OCI-LY7 (cell line): ENCODE results near the gene HS1BP3. TPM values are rescaled to one million over a fixed set of nuclear protein-coding genes. Genes with fewer than 3 reads are reported as not detected.

Source experiments
- BruUV-seq: library from RNA; stranded (reverse); fragments of 400-500 nt; replicated peaks from 2 replicates; lab custom pipeline; 2021; lab: Mats Ljungman, UMichigan
- CTCF ChIA-PET: fragments of 300-600 bp; sonication (Branson Sonifier 250); formaldehyde crosslinking; loops from one replicate; lab custom pipeline; 2022; ENCODE audit warnings: antibody characterized with exemption; ENCODE audit not compliant: unreplicated experiment; lab: Charles Lee
- POLR2A ChIA-PET: fragments of 300-600 bp; sonication (Branson Sonifier 250); formaldehyde crosslinking; loops from one replicate; lab custom pipeline; 2022; ENCODE audit warnings: antibody characterized with exemption; lab: Charles Lee
- DNase-seq: peaks from one replicate; pipeline ENCODE4 v3.0.0-alpha.2; 2015; ENCODE audit warnings: low spot score
- H2AFZ ChIP-seq: fragments of 200-600 bp; sonication (generic), shearing (Covaris generic); 2 replicates; pipeline ENCODE4 v1.6.1; 2014; ENCODE audit warnings: mild to moderate bottlenecking, antibody characterized with exemption, low read length, moderate library complexity
- H3K27ac ChIP-seq: fragments of 200-600 bp; sonication (generic); 2 replicates; pipeline ENCODE4 v1.5.1; 2014; ENCODE audit warnings: mixed run types, low read depth, mild to moderate bottlenecking, moderate library complexity, low read length, inconsistent platforms; ENCODE audit not compliant: poor library complexity, severe bottlenecking
- H3K36me3 ChIP-seq: fragments of 200-600 bp; sonication (generic); 2 replicates; pipeline ENCODE4 v1.6.1; 2014; ENCODE audit warnings: mild to moderate bottlenecking, antibody characterized with exemption, low read length, moderate library complexity, mixed read lengths; ENCODE audit not compliant: insufficient read depth
- H3K4me1 ChIP-seq: fragments of 200-600 bp; sonication (generic); 2 replicates; pipeline ENCODE4 v1.5.1; 2014; ENCODE audit warnings: mild to moderate bottlenecking, low read length; ENCODE audit not compliant: insufficient read depth, poor library complexity, severe bottlenecking
- H3K4me2 ChIP-seq: fragments of 200-600 bp; sonication (generic); 2 replicates; pipeline ENCODE4 v1.6.1; 2014; ENCODE audit warnings: mild to moderate bottlenecking, low read length
- H3K4me3 ChIP-seq: fragments of 200-600 bp; sonication (generic); 2 replicates; pipeline ENCODE4 v1.5.1; 2014; ENCODE audit warnings: mild to moderate bottlenecking, low read depth, low read length; ENCODE audit not compliant: poor library complexity, severe bottlenecking
- H3K79me2 ChIP-seq: fragments of 200-600 bp; sonication (generic); 2 replicates; pipeline ENCODE4 v1.6.1; 2016; ENCODE audit warnings: low read depth, mild to moderate bottlenecking, low read length, moderate library complexity, mixed read lengths; ENCODE audit not compliant: insufficient read depth
- H3K9me2 ChIP-seq: fragments of 200-600 bp; sonication (generic); 2 replicates; pipeline ENCODE4 v1.6.1; 2016; ENCODE audit warnings: mild to moderate bottlenecking, low read length, mixed read lengths; ENCODE audit not compliant: insufficient read depth
- H3K9me3 ChIP-seq: fragments of 200-600 bp; sonication (generic); 2 replicates; pipeline ENCODE4 v1.6.1; 2014; ENCODE audit warnings: mild to moderate bottlenecking, mixed run types, low read length, mixed read lengths
- H4K20me1 ChIP-seq: fragments of 200-600 bp; sonication (generic); 2 replicates; pipeline ENCODE4 v1.6.1; 2014; ENCODE audit warnings: mild to moderate bottlenecking, antibody characterized with exemption, low read length, moderate library complexity, mixed read lengths; ENCODE audit not compliant: insufficient read depth
- EZH2phosphoT487 ChIP-seq: fragments of 200-600 bp; sonication (generic); IDR thresholded peaks from 2 replicates; pipeline ENCODE4 v1.6.1; 2018; ENCODE audit warnings: low read depth, borderline replicate concordance, mild to moderate bottlenecking, mixed run types, antibody characterized with exemption, low read length, moderate library complexity, mixed read lengths
- intact Hi-C: fragments of 100-400 bp; cut with micrococcal nuclease; formaldehyde crosslinking; loops from one replicate; pipeline ENCODE4 v1.10.0; 2022; ENCODE audit not compliant: unreplicated experiment
- total RNA-seq, 2 experiments: library from RNA; depleted of rRNA in 1 of 2; stranded (reverse); fragments of >200 nt in 1 of 2; shearing (Covaris generic) in 1 of 2; gene quantifications; 2 replicates each; pipeline ENCODE4 v1.2.3, GENCODE V29; 2014 to 2022
- TF ChIP-seq, protein P1 (sequence below): fragments of 200-600 bp; sonication (generic); conservative IDR thresholded peaks from 2 replicates; pipeline ENCODE4 v1.5.1; 2014; ENCODE audit warnings: mild to moderate bottlenecking, antibody characterized with exemption, low read length, moderate library complexity, mixed read lengths

Gene HS1BP3
- total RNA-seq, 2 experiments from 2014 or later = 10.6 to 15.2 TPM

DNA sequence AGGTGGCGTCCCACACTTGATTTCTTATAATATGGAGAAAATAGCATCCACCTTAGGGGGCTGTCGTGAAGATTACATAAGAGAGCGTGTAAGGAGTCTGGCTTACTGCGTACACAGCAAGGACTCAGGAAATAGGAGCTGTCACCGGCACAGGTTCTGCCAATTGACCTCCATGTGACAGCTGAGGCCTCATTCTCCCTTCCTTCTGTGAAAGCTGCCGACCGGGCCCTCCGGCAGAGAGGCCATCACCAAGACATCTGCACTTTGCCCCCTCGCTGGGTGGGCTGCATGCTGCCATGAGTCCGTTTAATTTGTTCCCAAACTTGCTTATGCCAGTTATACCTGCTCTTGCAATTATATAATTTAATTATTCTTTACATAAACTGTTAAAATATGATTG, 27.7 kb downstream of the HS1BP3 start:
- DNase-seq = no peak
- Histone ChIP-seq H3K36me3 (no peaks in the 10 kb centered on the region), H3K79me2 (no peaks in the 10 kb centered on the region), H4K20me1 (no peaks in the 10 kb centered on the region), H3K4me3 (no peak overlapping the region), H3K9me3 (no peaks in the 10 kb centered on the region), H3K27ac (no peak overlapping the region), H3K9me2 (no peaks in the 10 kb centered on the region), H3K4me1 (no peaks in the 10 kb centered on the region), H3K4me2 (no peak overlapping the region), H2AFZ (no peak overlapping the region)
- BruUV-seq = no TSS peak
- CTCF ChIA-PET = no interaction called here
- intact Hi-C loops = no loop called here
- no peak for TF ChIP-seq EZH2phosphoT487
- TF ChIP-seq, protein P1, sequence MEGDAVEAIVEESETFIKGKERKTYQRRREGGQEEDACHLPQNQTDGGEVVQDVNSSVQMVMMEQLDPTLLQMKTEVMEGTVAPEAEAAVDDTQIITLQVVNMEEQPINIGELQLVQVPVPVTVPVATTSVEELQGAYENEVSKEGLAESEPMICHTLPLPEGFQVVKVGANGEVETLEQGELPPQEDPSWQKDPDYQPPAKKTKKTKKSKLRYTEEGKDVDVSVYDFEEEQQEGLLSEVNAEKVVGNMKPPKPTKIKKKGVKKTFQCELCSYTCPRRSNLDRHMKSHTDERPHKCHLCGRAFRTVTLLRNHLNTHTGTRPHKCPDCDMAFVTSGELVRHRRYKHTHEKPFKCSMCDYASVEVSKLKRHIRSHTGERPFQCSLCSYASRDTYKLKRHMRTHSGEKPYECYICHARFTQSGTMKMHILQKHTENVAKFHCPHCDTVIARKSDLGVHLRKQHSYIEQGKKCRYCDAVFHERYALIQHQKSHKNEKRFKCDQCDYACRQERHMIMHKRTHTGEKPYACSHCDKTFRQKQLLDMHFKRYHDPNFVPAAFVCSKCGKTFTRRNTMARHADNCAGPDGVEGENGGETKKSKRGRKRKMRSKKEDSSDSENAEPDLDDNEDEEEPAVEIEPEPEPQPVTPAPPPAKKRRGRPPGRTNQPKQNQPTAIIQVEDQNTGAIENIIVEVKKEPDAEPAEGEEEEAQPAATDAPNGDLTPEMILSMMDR = no peak
- POLR2A ChIA-PET = no interaction called here

DNA sequence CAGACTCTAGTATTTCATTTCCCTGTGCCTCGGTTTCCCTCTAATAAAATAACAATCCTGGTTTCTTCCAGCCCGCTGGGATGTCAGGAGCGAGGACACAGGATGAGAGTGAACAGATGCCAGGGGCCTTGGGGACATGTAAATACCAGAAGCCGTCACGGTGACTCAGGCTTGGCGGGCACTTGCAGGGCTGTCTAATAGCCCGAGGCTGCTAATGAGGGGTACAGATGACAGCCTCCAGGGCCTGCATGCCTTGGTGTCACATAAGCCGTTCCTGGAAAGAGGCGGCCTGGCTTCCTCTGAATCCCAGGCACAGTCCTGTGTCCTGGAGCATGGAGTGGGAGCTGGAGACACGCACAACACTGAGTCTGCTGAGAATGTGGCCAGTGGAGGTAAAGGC, 28.2 kb downstream of the HS1BP3 start:
- POLR2A ChIA-PET = no interaction called here
- no peak for TF ChIP-seq EZH2phosphoT487
- TF ChIP-seq, protein P1 = no peak
- no peak overlapping the region for H3K4me2 ChIP-seq
- no TSS peak for BruUV-seq
- no peak overlapping the region for H2AFZ ChIP-seq
- H3K27ac ChIP-seq = no peak overlapping the region
- DNase-seq = no peak
- CTCF ChIA-PET = no interaction called here
- H3K9me2 ChIP-seq = no peaks in the 10 kb centered on the region
- intact Hi-C loops = no loop called here
- H3K4me3 ChIP-seq = no peak overlapping the region
- no peaks in the 10 kb centered on the region for H3K4me1 ChIP-seq
- H3K79me2 ChIP-seq = no peaks in the 10 kb centered on the region
- H4K20me1 ChIP-seq = no peaks in the 10 kb centered on the region
- H3K36me3 ChIP-seq = no peaks in the 10 kb centered on the region
- H3K9me3 ChIP-seq = no peaks in the 10 kb centered on the region

DNA sequence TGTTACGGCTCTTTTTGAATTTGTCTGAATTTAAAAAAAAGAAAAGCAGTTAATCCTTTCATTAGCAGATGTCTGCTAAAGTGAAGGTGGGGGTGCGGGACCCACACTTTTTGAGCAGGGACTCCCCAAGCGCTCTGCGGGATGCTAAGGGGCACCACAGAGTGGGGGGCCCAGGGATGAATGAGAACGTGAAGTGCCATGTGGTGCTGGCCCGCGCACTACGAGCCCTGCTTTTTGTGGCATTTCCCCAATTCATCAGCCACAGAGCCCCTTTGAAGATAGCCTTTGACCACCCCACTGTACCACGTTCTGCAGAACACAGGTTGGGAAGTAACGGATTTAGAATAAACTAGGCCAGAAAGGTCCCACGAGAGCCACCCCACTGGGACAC, 28.6 kb downstream of the HS1BP3 start:
- H3K4me1 ChIP-seq = no peaks in the 10 kb centered on the region
- DNase-seq = no peak
- no TSS peak for BruUV-seq
- TF ChIP-seq, protein P1 = no peak
- no peak for TF ChIP-seq EZH2phosphoT487
- no peaks in the 10 kb centered on the region for H3K9me3 ChIP-seq
- intact Hi-C loops = no loop called here
- no peak overlapping the region for H3K4me3 ChIP-seq
- no peaks in the 10 kb centered on the region for H3K36me3 ChIP-seq
- ChIA-PET CTCF (no interaction called here), POLR2A (no interaction called here)
- no peak overlapping the region for H2AFZ ChIP-seq
- no peaks in the 10 kb centered on the region for H4K20me1 ChIP-seq
- no peak overlapping the region for H3K27ac ChIP-seq
- H3K4me2 ChIP-seq = no peak overlapping the region
- no peaks in the 10 kb centered on the region for H3K9me2 ChIP-seq
- no peaks in the 10 kb centered on the region for H3K79me2 ChIP-seq
